A673 (cell line): ENCODE results near the gene ZNF397. TPM values are rescaled to one million over a fixed set of nuclear protein-coding genes. Genes with fewer than 3 reads are reported as not detected.

ENCODE experiments used
- BruUV-seq: library from RNA; stranded (reverse); fragments of 400-500 nt; replicated peaks from 2 replicates; lab custom pipeline; 2021; lab: Mats Ljungman, UMichigan
- CTCF ChIA-PET: fragments of 300-600 bp; sonication (Branson Sonifier 250); formaldehyde crosslinking; loops from one replicate; lab custom pipeline; 2022; ENCODE audit warnings: antibody characterized with exemption; lab: Charles Lee
- POLR2A ChIA-PET: fragments of 300-600 bp; sonication (Branson Sonifier 250); formaldehyde crosslinking; loops from one replicate; lab custom pipeline; 2022; ENCODE audit warnings: antibody characterized with exemption; ENCODE audit not compliant: low non-redundant PET; lab: Charles Lee
- DNase-seq: peaks from one replicate; pipeline ENCODE4 v3.0.0-alpha.2; 2015; ENCODE audit warnings: low spot score
- H3K27ac ChIP-seq: fragments of 200-600 bp; sonication (generic); 2 replicates; pipeline ENCODE4 v1.5.1; 2016; ENCODE audit warnings: mixed run types, low read depth, mild to moderate bottlenecking, mixed read lengths, antibody characterized with exemption, low read length; ENCODE audit not compliant: poor library complexity, severe bottlenecking
- H3K27me3 ChIP-seq: fragments of 200-600 bp; sonication (generic); replicated peaks from 2 replicates; pipeline ENCODE4 v1.6.1; 2017; ENCODE audit warnings: mixed run types, low read depth, mild to moderate bottlenecking, mixed read lengths, antibody characterized with exemption, low read length; ENCODE audit not compliant: insufficient read depth, poor library complexity
- H3K36me3 ChIP-seq: fragments of 200-600 bp; sonication (generic); 2 replicates; pipeline ENCODE4 v1.6.1; 2016; ENCODE audit warnings: mixed run types, mild to moderate bottlenecking, mixed read lengths, antibody characterized with exemption, low read length; ENCODE audit not compliant: insufficient read depth, poor library complexity, severe bottlenecking
- H3K4me1 ChIP-seq: fragments of 200-600 bp; sonication (generic); 2 replicates; pipeline ENCODE4 v1.6.1; 2017; ENCODE audit warnings: mixed run types, mild to moderate bottlenecking, mixed read lengths, antibody characterized with exemption, low read length; ENCODE audit not compliant: insufficient read depth, poor library complexity, severe bottlenecking
- H3K4me3 ChIP-seq: fragments of 200-600 bp; sonication (generic); 2 replicates; pipeline ENCODE4 v1.5.1; 2016; ENCODE audit warnings: low read depth, mixed run types, mild to moderate bottlenecking, mixed read lengths, low read length; ENCODE audit not compliant: poor library complexity, severe bottlenecking
- H3K9me3 ChIP-seq: fragments of 200-600 bp; sonication (generic); 2 replicates; pipeline ENCODE4 v1.6.1; 2016; ENCODE audit warnings: mixed run types, low read depth, mild to moderate bottlenecking, mixed read lengths, antibody characterized with exemption, low read length; ENCODE audit not compliant: poor library complexity, severe bottlenecking
- CTCF ChIP-seq: fragments of 300-800, 200-600 bp; sonication (generic); conservative IDR thresholded peaks from 2 replicates; pipeline ENCODE4 v1.5.1; 2017; ENCODE audit warnings: low read depth, mild to moderate bottlenecking, antibody characterized with exemption, low read length, moderate library complexity, mixed read lengths
- EZH2 ChIP-seq: fragments of 200-600 bp; sonication (generic); IDR thresholded peaks from 2 replicates; pipeline ENCODE4 v1.6.1; 2017; ENCODE audit warnings: borderline replicate concordance, low read depth, mild to moderate bottlenecking, mixed read lengths, antibody characterized with exemption, low read length; ENCODE audit not compliant: poor library complexity, severe bottlenecking
- intact Hi-C: fragments of 100-400 bp; cut with micrococcal nuclease; formaldehyde crosslinking; loops from one replicate; pipeline ENCODE4 v1.10.0; 2022; ENCODE audit not compliant: unreplicated experiment
- total RNA-seq: library from RNA; stranded (reverse); gene quantifications from 2 replicates; pipeline ENCODE4 v1.2.3, GENCODE V29; 2021

Gene ZNF397
- total RNA-seq, 1 experiment from 2014 or later: 34.5 TPM

GRCh38 chr18:35193316-35193715 lies 47.5 kb upstream of the ZNF397 start:
- intact Hi-C loops: no loop called here
- TF ChIP-seq CTCF (no peak), EZH2 (no peak)
- POLR2A ChIA-PET: no interaction called here

GRCh38 chr18:35197296-35197695 lies 43.5 kb upstream of the ZNF397 start:
- TF ChIP-seq EZH2 (no peak), CTCF (no peak)
- BruUV-seq: no TSS peak
- H3K4me3 ChIP-seq: no peak overlapping the region
- POLR2A ChIA-PET: no interaction called here
- no peaks in the 10 kb centered on the region for H3K27me3 ChIP-seq
- no peak for DNase-seq
- intact Hi-C loops: no loop called here
- no peaks in the 10 kb centered on the region for H3K9me3 ChIP-seq
- H3K27ac ChIP-seq: no peak overlapping the region
- CTCF ChIA-PET: no interaction called here
- H3K36me3 ChIP-seq: no peaks in the 10 kb centered on the region
- no peaks in the 10 kb centered on the region for H3K4me1 ChIP-seq

More at GRCh38 chr18:35193316-35193715, 47.5 kb upstream of the ZNF397 start:
- BruUV-seq: no TSS peak
- Histone ChIP-seq H3K4me3 (no peak overlapping the region), H3K9me3 (no peaks in the 10 kb centered on the region), H3K27me3 (no peaks in the 10 kb centered on the region), H3K27ac (no peak overlapping the region), H3K36me3 (no peaks in the 10 kb centered on the region), H3K4me1 (no peaks in the 10 kb centered on the region)
- CTCF ChIA-PET: no interaction called here
- DNase-seq: no peak

GRCh38 chr18:35201256-35201931 lies 39.4 kb upstream of the ZNF397 start:
- Histone ChIP-seq H3K36me3 (no peaks in the 10 kb centered on the region), H3K27ac (no peak overlapping the region), H3K4me1 (no peaks in the 10 kb centered on the region), H3K9me3 (peaks cover 4% of the 10 kb centered on the region), H3K27me3 (no peaks in the 10 kb centered on the region), H3K4me3 (no peak overlapping the region)
- CTCF ChIA-PET: no interaction called here
- intact Hi-C loops: no loop called here
- DNase-seq: no peak
- TF ChIP-seq EZH2: no peak
- no peak for TF ChIP-seq CTCF
- POLR2A ChIA-PET: no interaction called here
- no TSS peak for BruUV-seq
